Fibroblast of mammary gland (primary cell): ENCODE data around the gene CROCC2.

Experiments used
- DNase-seq: peaks from one replicate; pipeline ENCODE4 v3.0.0-alpha.2; 2010; ENCODE audit warnings: low read depth
- H3K4me3 ChIP-seq: 2 replicates; pipeline ENCODE4 v1.5.1; 2011; ENCODE audit warnings: low read depth, mild to moderate bottlenecking, low read length, moderate library complexity; ENCODE audit not compliant: control insufficient read depth
- TF ChIP-seq, protein P1 (sequence below): conservative IDR thresholded peaks from 2 replicates; pipeline ENCODE4 v1.5.1; 2011; ENCODE audit warnings: low read depth, low read length, inconsistent platforms; ENCODE audit not compliant: control insufficient read depth, insufficient read depth

Gene CROCC2

DNA sequence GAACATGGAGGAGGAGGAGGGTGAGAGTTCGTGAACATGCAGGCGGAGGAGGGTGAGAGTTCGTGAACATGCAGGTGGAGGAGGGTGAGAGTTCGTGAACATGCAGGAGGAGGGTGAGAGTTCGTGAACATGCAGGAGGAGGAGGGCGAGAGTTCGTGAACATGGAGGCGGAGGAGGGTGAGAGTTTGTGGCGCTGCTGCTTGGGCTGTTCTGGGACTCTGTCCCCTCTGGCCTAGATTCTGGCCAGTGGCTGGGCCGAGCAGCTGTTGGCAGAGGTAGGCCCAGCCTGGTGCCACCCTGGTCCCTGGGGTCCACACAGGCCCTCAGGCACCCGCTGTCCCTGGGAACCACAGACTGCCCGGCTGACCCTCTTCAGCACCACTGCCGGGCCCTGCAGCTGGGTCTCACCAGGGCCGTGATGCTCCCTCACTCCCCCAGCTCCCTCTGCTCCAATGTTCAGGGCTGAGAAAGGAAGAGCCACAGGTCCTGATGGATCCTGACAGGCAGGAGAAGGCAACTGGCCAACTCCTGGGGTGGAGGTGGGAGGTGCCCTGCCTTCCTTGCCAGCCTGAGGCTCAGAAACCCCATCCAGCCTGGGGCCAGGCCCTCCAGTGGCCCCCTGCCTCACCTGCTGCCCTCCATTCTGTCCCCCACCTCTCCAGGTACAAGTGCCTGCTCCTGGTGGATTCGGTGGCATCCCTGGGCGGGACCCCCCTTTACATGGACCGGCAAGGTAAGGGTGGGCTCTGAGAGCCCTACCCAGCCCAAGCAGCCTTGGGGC, 33.6 kb upstream of the CROCC2 start:
- TF ChIP-seq, protein P1, sequence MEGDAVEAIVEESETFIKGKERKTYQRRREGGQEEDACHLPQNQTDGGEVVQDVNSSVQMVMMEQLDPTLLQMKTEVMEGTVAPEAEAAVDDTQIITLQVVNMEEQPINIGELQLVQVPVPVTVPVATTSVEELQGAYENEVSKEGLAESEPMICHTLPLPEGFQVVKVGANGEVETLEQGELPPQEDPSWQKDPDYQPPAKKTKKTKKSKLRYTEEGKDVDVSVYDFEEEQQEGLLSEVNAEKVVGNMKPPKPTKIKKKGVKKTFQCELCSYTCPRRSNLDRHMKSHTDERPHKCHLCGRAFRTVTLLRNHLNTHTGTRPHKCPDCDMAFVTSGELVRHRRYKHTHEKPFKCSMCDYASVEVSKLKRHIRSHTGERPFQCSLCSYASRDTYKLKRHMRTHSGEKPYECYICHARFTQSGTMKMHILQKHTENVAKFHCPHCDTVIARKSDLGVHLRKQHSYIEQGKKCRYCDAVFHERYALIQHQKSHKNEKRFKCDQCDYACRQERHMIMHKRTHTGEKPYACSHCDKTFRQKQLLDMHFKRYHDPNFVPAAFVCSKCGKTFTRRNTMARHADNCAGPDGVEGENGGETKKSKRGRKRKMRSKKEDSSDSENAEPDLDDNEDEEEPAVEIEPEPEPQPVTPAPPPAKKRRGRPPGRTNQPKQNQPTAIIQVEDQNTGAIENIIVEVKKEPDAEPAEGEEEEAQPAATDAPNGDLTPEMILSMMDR = no peak
- DNase-seq = no peak

GRCh38 chr2:240873098-240873788, 32.9 kb upstream of the CROCC2 start:
- no peak for DNase-seq
- no peak overlapping the region for H3K4me3 ChIP-seq
- TF ChIP-seq, protein P1 = no peak

More for the DNA sequence above, 33.6 kb upstream of the CROCC2 start:
- H3K4me3 ChIP-seq = no peak overlapping the region

DNA sequence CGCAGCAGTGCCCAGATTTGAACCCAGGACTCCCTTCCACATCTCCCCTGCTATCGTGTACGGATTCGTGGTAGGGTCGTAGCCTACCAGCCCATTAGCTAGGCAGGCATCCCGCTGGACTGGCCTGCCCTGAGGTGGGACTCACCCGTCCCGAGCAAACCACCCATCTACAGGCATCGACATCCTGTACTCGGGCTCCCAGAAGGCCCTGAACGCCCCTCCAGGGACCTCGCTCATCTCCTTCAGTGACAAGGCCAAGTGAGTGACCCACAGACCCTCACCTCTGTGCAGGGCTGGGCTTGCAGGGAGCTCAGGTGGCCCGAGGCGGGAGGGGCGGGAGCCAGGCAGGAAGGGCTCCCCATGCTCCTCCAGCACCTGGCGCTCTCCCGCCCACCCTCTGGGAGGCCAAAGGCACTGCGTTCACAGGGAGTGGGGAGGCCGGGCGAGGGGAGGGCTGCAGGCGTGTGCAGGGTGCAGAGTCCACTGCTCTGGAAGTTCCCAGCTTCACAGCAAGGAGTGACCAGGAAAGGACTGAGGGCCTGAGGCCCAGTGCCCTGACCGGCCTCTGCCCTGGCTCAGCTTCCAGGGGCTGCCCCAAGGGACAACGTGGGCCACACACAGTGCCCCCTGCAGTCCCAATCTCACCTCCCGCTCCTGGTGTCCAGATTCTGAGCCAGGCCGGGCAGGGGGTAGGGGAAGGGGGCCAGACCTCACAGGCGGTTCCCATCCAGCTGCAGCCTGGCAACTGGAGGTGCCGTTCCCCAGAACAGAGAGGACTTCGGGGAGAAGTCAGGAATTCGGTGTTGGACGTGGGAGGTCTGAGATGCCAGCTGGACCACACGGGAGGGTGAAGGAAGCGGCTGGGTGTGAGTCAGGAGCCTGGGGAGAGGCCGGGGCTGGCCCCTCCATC, 32.1 kb upstream of the CROCC2 start:
- TF ChIP-seq, protein P1 = no peak
- DNase-seq = no peak
- no peak overlapping the region for H3K4me3 ChIP-seq

GRCh38 chr2:240874715-240875227, 31.4 kb upstream of the CROCC2 start:
- no peak for DNase-seq
- no peak overlapping the region for H3K4me3 ChIP-seq
- TF ChIP-seq, protein P1 = no peak

DNA sequence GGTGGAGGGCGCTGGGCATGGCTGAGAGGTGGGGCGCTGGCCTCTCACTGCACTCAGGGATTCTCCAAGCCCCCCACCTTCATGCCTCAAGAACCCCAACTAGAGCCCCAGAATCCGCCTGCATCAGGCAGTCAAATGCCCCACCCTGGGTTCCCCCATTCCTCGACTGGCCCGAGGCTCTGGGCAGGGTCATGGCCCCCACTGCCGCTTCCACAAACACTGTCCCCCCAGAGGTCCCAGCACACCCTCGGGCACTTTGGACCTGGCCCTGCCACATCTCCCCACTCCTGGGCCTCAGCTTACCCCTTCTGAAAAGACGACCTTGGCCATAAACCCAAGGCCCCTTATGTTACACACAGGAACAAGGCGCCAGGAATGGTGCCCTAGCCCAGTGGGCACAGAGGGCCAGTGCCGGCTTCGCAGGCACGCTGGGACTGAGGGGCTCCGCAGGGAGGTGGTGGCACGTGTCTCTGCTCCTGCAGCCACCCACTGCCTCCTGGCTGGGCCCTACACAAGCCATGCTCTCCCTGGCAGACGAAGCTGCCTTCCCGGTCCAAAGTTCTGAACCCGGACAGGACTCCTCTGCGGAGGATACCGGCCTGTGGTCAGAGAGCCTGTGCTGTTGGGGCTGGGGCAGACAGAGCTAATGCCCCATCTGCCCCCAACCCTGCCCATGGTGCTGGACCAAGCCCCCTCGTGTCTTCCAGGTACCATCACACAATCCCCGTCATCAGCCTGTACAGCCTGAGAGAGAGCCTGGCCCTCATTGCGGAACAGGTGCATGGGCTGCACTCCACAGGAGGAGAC, 30.7 kb upstream of the CROCC2 start:
- DNase-seq = no peak
- H3K4me3 ChIP-seq = no peak overlapping the region
- TF ChIP-seq, protein P1 = no peak
